Activated T-cell treated with anti-CD3 and anti-CD28 coated beads, Interleukin-2, amount 50 U/mL, for 1 hour (primary cell): ENCODE data around the gene TANGO2.
"Not testable (repeated sequence)": the region's sequence is repeated elsewhere in the genome, so short reads cannot be mapped to it uniquely, and the experiment has no call there.

Source experiments
- DNase-seq: peaks from one replicate; pipeline ENCODE4 v3.0.0-alpha.2; 2020

Gene TANGO2

GRCh38 chr22:20066617-20067383, 45.9 kb downstream of the TANGO2 start:
- no peak for DNase-seq

- DNase-seq, result not testable (repeated sequence)
These were observed 46.4 kb downstream of the TANGO2 start for GRCh38 chr22:20067384-20067682.

GRCh38 chr22:20068640-20069039, 47.7 kb downstream of the TANGO2 start:
- DNase-seq, result no peak

GRCh38 chr22:20069331-20070042, 48.6 kb downstream of the TANGO2 start:
- DNase-seq, result no peak

GRCh38 chr22:20071524-20071972, 50.6 kb downstream of the TANGO2 start:
- no peak for DNase-seq

- no peak for DNase-seq
These were observed 55.8 kb downstream of the TANGO2 start for GRCh38 chr22:20076627-20077172.

- peak; percentile 82 for DNase-seq
These were observed 59.0 kb downstream of the TANGO2 start, which contains the start of gene DGCR8 for GRCh38 chr22:20079745-20080444. Gene DGCR8, plus strand, starts transcription at chr22:20080241. Its CDS starts 5,723 bp downstream, at chr22:20085964.

GRCh38 chr22:20080445-20080775, 59.5 kb downstream of the TANGO2 start:
- peak; percentile 81 for DNase-seq

- peak; percentile 32 for DNase-seq
These were observed 60.1 kb downstream of the TANGO2 start for GRCh38 chr22:20080776-20081654.

GRCh38 chr22:20083157-20083890, 62.4 kb downstream of the TANGO2 start:
- no peak for DNase-seq

GRCh38 chr22:20083891-20084546, 63.1 kb downstream of the TANGO2 start:
- no peak for DNase-seq

- DNase-seq, result no peak
These were observed 63.9 kb downstream of the TANGO2 start for GRCh38 chr22:20084547-20085413.

GRCh38 chr22:20085651-20086050, 64.7 kb downstream of the TANGO2 start:
- DNase-seq, result no peak

- no peak for DNase-seq
These were observed 65.2 kb downstream of the TANGO2 start for GRCh38 chr22:20086101-20086599.

- DNase-seq, result no peak
These were observed 65.9 kb downstream of the TANGO2 start for GRCh38 chr22:20086763-20087162.

GRCh38 chr22:20087319-20088262, 66.7 kb downstream of the TANGO2 start:
- DNase-seq, result no peak

GRCh38 chr22:20088263-20088648, 67.3 kb downstream of the TANGO2 start:
- DNase-seq, result no peak

- no peak for DNase-seq
These were observed 68.5 kb downstream of the TANGO2 start for GRCh38 chr22:20089226-20089976.
